Measurements from ENCODE around the gene NPPA. TPM values are rescaled to one million over a fixed set of nuclear protein-coding genes. Genes with fewer than 3 reads are reported as not detected.
A peak's percentile ranks its signal among the peaks of the same experiment; 100 is the strongest.

NPPA gene
- total RNA-seq, 8 experiments from 2014 or later = 0.85 to 1.5 (median 0.90) TPM; not detected in 4

DNA sequence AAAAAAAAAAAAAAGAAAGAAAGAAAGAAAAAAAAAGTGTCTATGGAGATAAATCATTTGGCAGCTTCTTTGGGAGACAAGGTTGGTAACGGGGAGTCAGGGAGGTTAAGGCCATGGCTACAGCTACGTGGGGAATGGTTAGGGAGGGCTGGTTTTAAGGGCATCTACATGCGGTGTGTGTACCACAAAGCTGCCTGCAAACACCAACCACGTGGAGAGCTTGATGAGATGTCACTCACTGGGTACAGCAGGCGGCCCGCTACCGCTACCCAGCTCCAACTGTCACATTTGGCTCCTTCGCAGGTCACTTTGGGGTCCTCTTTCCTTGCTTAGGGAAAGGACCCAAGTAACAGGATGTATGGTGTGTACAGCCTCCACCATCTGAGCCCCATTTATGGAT lies 6.9 kb upstream of the NPPA start:
- WGBS, 10 experiments = 5 to 67% (median 22%) methylated on average over 1 to 8 of the region's 8 CpGs
- in situ Hi-C loops (cut with MboI; ENCODE audit: low pct_unique_long_range_greater_than_20kb in 2 of 9, low sequenced_read_pairs in 9 of 9, unreplicated experiment in 9 of 9) = no loop called here
- peak in 5 of 8 experiments; percentile 44 to 57 (median 51) for ATAC-seq (replicated peaks in 6 of 8)
- H3K4me1 ChIP-seq (replicated peaks in 1 of 2) = peaks cover 23 to 27% of the 10 kb centered on the region in 2 donors
- H3K4me3 ChIP-seq = no peak overlapping the region
- no peak overlapping the region for H3K27ac ChIP-seq

DNA sequence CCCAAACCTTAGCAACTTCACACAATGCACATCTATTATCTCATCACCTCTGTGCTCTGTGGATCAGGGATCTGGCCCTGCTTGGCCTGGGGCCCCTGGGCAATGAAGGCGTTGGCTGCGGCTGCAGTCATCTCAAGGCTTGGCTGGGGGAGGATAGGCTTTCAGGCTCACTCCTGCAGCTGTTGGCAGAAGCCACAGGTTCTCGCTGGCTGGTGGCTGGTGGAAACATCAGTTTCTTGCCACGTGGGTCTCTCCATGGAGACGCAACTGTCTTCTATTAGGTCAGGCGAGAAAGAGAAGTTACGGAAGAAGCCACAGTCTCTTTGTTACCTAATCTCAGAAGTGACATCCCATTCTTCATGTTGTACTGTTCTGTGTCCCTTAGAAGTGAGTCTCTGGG lies 3.6 kb upstream of the NPPA start:
- H3K4me3 ChIP-seq = no peak overlapping the region
- ATAC-seq (replicated peaks in 6 of 8) = peak in 3 of 8 experiments; percentile 42 to 75 (median 46)
- WGBS, 10 experiments = 18 to 77% (median 59%) methylated on average over 3 to 6 of the region's 7 CpGs; no CpG with 5 or more reads in 5 of the 10 experiments
- in situ Hi-C loops (cut with MboI; ENCODE audit: low pct_unique_long_range_greater_than_20kb in 2 of 9, low sequenced_read_pairs in 9 of 9, unreplicated experiment in 9 of 9) = no loop called here
- H3K27ac ChIP-seq = no peak overlapping the region
- H3K4me1 ChIP-seq (replicated peaks in 1 of 2) = peaks cover 27 to 34% of the 10 kb centered on the region in 2 donors

DNA sequence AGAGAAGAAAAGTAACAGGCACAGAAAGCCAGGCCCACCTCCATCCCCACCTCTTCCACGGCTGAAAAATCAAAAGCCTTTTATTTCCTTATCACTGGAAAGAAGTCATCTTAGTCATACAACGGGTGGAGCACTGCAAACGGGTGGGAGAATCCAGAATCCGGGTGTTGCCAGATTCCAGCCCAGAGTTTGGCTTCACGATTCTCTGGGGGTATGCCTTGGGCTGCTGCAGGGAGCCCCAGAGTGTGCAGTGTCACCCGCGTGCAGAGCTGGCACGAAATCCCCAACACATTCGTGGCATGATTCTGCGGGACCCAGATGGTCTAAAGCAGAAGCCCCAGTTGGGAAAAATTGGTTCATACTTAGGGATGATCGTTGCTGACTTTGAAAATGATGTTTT lies 2.6 kb upstream of the NPPA start:
- Histone ChIP-seq H3K27ac (no peak overlapping the region), H3K4me3 (no peak overlapping the region), H3K4me1 (replicated peaks in 1 of 2) (peaks cover 34 to 35% of the 10 kb centered on the region in 2 donors)
- peak in 1 of 8 experiments; percentile 33 for ATAC-seq (replicated peaks in 6 of 8)
- in situ Hi-C loops (cut with MboI; ENCODE audit: low pct_unique_long_range_greater_than_20kb in 2 of 9, low sequenced_read_pairs in 9 of 9, unreplicated experiment in 9 of 9) = no loop called here
- WGBS, 10 experiments = 0 to 63% (median 55%) methylated on average over 1 to 11 of the region's 11 CpGs; no CpG with 5 or more reads in 1 of the 10 experiments

DNA sequence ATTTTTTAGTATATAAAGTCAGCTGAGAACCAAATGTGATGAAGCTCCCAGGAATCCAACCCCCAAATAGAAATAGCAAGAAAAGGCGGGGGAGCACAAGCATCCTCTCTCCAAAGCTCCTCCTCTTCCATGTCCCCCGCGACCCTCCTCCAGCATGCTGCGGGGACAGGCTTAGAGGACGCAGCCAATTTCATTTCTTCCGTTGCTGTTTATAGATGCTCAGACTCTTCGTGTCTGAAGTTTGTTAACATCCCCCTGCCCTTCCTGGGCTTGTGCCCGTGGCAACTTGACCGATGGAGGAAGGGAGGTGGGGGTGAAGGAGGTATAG lies 754 bp upstream of the NPPA start:
- Histone ChIP-seq H3K27ac (no peak overlapping the region), H3K4me3 (no peak overlapping the region), H3K4me1 (replicated peaks in 1 of 2) (peaks cover 27 to 28% of the 10 kb centered on the region in 2 donors)
- ATAC-seq (replicated peaks in 6 of 8) = peak in 1 of 8 experiments; percentile 6
- in situ Hi-C loops (cut with MboI; ENCODE audit: low pct_unique_long_range_greater_than_20kb in 2 of 9, low sequenced_read_pairs in 9 of 9, unreplicated experiment in 9 of 9) = loop anchor here in 2 of 9 experiments (10.0 to 25.0 kb wide), 2 partner anchors 46 to 364 kb away; no protein-coding TSS in a partner anchor
- WGBS, 10 experiments = 41 to 90% (median 70%) methylated on average over 1 to 9 of the region's 9 CpGs; no CpG with 5 or more reads in 2 of the 10 experiments

DNA sequence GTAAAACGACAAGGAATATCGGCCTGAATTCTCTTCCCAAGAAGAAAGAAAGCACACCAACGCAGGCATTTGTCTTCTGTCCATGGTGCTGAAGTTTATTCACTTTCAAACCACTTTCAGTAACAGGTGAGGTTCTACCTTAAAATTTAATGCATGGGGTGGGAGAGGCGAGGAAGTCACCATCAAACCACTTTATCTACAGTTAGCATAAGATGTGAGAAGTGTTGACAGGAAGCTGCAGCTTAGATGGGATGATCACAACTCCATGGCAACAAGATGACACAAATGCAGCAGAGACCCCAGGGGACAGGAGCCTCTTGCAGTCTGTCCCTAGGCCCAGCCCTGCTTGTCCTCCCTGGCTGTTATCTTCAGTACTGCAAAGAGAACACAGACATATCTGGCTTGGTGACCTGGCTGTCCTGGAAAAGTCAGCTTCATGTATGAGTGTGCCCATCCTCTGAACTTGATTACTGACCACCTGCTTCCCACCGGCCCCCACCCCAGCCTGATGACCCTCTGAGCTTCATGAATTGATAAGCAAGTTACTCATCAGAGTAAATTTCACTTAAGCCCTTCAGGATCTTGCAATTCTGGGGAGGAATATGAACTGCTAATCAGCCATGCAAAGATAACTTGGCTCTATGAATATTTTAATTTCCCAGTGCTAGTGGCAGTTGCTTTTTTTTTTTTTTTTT lies 1.8 kb downstream of the NPPA start:
- Histone ChIP-seq H3K4me3 (no peak overlapping the region), H3K27ac (no peak overlapping the region), H3K4me1 (replicated peaks in 1 of 2) (peaks cover 27 to 36% of the 10 kb centered on the region in 2 donors)
- 22 to 92% (median 62%) methylated on average over 1 to 5 of the region's 5 CpGs for WGBS, 10 experiments
- peak in 2 of 8 experiments; percentile 40 to 45 for ATAC-seq (replicated peaks in 6 of 8)
- in situ Hi-C loops (cut with MboI; ENCODE audit: low pct_unique_long_range_greater_than_20kb in 2 of 9, low sequenced_read_pairs in 9 of 9, unreplicated experiment in 9 of 9) = loop anchor here in 2 of 9 experiments (10.0 to 25.0 kb wide), 2 partner anchors 49 to 367 kb away; no protein-coding TSS in a partner anchor

DNA sequence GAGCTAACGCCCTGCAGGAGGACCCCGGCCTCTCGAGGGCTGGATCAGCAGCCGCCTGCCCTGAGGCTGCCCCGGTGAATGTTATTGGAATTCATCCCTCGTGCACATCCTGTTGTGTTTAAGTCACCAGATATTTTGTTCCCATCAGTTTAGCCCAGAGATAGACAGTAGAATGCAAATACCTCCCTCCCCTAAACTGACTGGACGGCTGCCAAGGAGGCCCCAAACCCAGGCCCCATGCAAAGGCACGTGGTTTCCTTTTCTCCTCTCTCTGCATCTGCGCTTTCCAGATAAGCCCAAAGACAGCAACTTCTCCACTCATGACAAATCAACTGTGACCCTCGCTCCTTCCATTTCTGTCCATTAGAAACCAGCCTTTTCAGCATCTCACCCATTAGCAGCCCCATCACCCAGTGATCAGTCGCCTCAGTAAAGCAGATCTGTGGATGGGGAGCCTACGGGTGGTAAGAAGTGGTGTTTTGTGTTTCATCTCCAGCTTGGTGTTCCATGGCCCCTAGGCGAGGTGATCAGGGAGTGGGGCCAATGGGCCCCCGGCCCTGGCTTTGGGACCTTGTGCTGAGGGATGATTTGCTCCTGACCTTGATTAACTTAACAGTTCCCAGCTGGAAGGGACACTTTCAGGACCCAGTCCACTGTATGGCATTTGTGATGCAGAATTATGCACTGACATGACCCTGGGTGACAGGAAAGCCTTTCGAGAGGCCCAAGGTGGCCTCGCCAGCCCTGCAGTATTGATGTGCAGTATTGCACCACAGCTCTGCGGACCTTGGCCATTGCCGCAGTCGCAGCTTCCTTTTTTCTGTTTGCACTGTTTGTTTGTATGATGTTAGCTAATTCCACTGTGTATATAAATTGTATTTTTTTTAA lies 5.2 kb downstream of the NPPA start:
- no peak overlapping the region for H3K4me3 ChIP-seq
- in situ Hi-C loops (cut with MboI; ENCODE audit: low pct_unique_long_range_greater_than_20kb in 2 of 9, low sequenced_read_pairs in 9 of 9, unreplicated experiment in 9 of 9) = loop anchor here in 2 of 9 experiments (10.0 to 25.0 kb wide), 2 partner anchors 52 to 370 kb away; no protein-coding TSS in a partner anchor
- H3K27ac ChIP-seq = peak overlapping the region; percentile 18 to 38
- peak in 7 of 8 experiments; percentile 7 to 78 (median 69) for ATAC-seq (replicated peaks in 6 of 8)
- 64 to 100% (median 78%) methylated on average over 1 to 19 of the region's 19 CpGs for WGBS, 10 experiments
- peaks cover 14 to 27% of the 10 kb centered on the region in 2 donors for H3K4me1 ChIP-seq (replicated peaks in 1 of 2)

DNA sequence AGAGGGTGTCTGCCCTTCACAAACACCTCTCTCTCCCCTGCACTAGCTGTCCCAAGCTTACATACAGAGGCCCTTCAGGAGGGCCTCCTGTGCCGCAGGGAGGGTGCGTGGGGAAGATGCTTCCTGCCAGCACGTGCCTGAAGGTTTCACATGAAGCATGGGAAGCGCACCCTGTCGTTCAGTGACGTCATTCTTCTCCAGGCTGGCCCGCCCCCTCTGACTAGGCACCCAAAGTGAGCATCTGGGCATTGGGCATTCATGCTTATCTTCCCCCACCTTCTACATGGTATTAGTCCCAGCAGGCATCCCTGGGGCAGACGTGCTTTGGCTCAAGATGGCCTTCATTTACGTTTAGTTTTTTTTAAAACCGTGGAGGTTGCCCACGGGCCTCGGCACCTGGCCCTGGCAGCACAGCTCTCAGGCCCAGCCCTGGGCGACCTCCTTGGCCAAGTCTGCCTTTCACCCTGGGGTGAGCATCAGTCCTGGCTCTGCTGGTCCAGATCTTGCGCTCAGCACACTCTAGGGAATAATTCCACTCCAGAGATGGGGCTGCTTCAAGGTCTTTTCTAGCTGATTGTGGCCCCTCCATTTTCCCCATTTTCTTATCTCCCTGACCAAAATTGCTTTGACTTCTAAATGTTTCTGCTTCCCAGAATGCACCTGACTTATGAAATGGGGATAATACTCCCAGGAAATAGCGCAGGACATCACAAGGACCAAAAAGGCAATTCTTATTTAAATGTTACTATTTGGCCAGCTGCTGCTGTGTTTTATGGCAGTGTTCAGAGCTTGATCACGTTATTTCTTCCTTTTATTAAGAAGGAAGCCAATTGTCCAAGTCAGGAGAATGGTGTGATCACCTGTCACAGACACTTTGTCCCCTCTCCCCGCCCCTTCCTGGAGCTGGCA lies 6.1 kb downstream of the NPPA start:
- peak overlapping the region in 1 of 2 donors; percentile 20 for H3K27ac ChIP-seq
- H3K4me3 ChIP-seq = no peak overlapping the region
- peak in 2 of 8 experiments; percentile 1 to 8 for ATAC-seq (replicated peaks in 6 of 8)
- WGBS, 10 experiments = 67 to 100% (median 85%) methylated on average over 2 to 14 of the region's 17 CpGs; no CpG with 5 or more reads in 2 of the 10 experiments
- peaks cover 9 to 27% of the 10 kb centered on the region in 2 donors for H3K4me1 ChIP-seq (replicated peaks in 1 of 2)
- in situ Hi-C loops (cut with MboI; ENCODE audit: low pct_unique_long_range_greater_than_20kb in 2 of 9, low sequenced_read_pairs in 9 of 9, unreplicated experiment in 9 of 9) = loop anchor here in 2 of 9 experiments (10.0 to 25.0 kb wide), 2 partner anchors 53 to 371 kb away; no protein-coding TSS in a partner anchor

DNA sequence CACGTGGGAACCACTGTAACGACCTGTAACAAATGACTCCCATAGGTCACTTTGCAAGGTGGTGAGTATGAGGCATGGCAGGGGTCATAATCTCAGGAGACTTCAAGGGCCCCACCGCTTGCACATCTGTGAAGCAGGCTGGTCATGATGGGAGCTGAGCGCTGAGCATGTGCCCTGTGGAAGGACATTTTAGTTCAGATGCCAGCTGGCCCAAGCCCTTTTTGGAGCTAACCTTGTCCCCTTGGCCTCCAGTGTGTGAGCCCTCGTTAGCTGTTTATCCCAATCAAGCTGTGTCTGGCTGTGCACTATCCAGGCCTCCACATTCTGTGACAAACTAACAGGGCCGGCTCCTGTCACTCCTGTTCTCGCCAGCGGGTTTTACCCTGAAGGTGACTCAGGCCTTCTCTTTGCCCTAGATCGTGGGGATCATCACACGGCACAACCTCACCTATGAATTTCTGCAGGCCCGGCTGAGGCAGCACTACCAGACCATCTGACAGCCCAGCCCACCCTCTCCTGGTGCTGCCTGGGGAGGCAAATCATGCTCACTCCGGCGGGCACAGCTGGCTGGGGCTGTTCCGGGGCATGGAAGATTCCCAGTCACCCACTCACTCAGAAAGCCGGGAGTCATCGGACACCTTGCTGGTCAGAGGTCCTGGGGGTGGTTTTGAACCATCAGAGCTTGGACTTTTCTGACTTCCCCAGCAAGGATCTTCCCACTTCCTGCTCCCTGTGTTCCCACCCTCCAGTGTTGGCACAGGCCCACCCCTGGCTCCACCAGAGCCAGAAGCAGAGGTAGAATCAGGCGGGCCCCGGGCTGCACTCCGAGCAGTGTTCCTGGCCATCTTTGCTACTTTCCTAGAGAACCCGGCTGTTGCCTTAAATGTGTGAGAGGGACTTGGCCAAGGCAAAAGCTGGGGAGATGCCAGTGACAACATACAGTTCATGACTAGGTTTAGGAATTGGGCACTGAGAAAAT lies 7.6 kb downstream of the NPPA start:
- in situ Hi-C loops (cut with MboI; ENCODE audit: low pct_unique_long_range_greater_than_20kb in 2 of 9, low sequenced_read_pairs in 9 of 9, unreplicated experiment in 9 of 9) = loop anchor here in 3 of 9 experiments (5.0 to 25.0 kb wide), 3 partner anchors 55 to 372 kb away; no protein-coding TSS in a partner anchor
- H3K27ac ChIP-seq = no peak overlapping the region
- no peak for ATAC-seq (replicated peaks in 6 of 8)
- peaks cover 9 to 19% of the 10 kb centered on the region in 2 donors for H3K4me1 ChIP-seq (replicated peaks in 1 of 2)
- H3K4me3 ChIP-seq = no peak overlapping the region
- 89 to 100% (median 91%) methylated on average over 2 to 12 of the region's 20 CpGs; no CpG with 5 or more reads in 3 of the 10 experiments for WGBS, 10 experiments

DNA sequence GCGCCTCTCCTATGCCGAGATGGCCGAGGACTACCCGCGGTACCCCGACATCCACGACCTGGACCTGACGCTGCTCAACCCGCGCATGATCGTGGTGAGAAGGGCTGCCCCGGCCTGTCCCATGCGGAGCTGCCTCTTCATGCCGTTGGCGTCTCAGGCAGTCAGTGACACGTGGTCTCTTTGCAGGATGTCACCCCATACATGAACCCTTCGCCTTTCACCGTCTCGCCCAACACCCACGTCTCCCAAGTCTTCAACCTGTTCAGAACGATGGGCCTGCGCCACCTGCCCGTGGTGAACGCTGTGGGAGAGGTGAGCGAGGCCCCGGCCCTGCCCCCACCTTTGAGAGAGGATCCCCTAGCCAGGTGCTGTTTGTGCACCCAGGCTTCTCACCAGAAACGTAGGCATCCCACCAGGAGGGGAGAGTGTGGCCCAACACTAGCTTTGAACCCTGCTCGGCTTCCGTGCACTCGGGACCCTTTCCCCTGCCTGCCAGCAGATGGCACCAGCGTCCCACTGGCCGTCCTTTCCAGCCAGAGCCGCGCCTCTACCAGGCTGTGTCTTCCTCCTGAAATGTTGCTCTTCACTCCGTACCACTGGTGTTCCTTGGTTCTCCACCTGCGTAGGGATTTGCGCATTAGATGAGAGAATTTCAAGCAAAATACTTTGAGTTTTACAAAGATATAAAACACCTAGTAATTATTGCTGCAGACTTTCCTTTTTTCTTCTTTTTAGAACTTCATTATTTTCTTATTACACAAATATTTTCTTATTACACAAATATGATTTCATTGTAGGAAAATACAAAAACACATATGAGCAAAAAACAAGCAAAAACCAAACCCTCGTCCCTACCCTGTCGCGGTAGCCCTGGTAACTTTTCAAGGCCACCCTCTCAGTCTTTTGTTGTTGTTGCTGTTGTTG lies 9.0 kb downstream of the NPPA start:
- Histone ChIP-seq H3K4me1 (replicated peaks in 1 of 2) (peaks cover 9 to 19% of the 10 kb centered on the region in 2 donors), H3K4me3 (no peak overlapping the region), H3K27ac (no peak overlapping the region)
- in situ Hi-C loops (cut with MboI; ENCODE audit: low pct_unique_long_range_greater_than_20kb in 2 of 9, low sequenced_read_pairs in 9 of 9, unreplicated experiment in 9 of 9) = loop anchor here in 2 of 9 experiments (5.0 to 25.0 kb wide), 2 partner anchors 59 to 374 kb away; no protein-coding TSS in a partner anchor
- WGBS, 10 experiments = 31 to 87% (median 49%) methylated on average over 1 to 26 of the region's 40 CpGs
- peak; percentile 38 to 91 (median 68) for ATAC-seq (replicated peaks in 6 of 8)

DNA sequence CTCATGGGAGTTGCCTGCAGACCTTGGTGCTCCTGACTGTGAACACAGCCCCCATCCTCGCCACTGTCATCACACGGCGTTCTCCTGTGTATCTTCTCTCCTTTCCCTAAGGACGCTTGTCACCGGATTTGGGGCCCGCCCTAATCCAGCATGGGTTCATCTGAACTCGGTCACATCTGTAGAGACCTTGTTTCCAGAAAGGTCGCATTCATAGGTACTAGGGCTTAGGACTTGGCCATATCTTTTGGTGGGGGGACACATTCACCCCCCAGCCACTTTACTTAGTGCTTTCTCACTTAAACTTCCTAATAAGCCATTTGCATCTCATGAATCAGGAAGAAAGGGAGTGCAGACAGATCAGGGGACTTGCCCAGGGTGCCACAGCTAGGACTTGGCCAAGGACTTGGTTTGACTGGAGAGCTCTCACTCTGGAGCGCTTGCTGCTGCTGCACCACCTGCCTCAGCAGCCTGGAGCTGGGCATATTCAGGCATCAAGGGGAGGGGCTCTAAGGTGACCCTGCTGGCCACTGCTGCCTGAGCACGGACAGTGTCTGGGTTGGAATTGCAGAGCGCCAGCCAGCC lies 9.7 kb downstream of the NPPA start:
- Histone ChIP-seq H3K4me3 (no peak overlapping the region), H3K4me1 (replicated peaks in 1 of 2) (peaks cover 9 to 19% of the 10 kb centered on the region in 2 donors), H3K27ac (no peak overlapping the region)
- 84 to 100% (median 88%) methylated on average over 1 to 10 of the region's 11 CpGs; no CpG with 5 or more reads in 5 of the 10 experiments for WGBS, 10 experiments
- in situ Hi-C loops (cut with MboI; ENCODE audit: low pct_unique_long_range_greater_than_20kb in 2 of 9, low sequenced_read_pairs in 9 of 9, unreplicated experiment in 9 of 9) = loop anchor here in 2 of 9 experiments (5.0 to 25.0 kb wide), 2 partner anchors 59 to 374 kb away; no protein-coding TSS in a partner anchor
- ATAC-seq (replicated peaks in 6 of 8) = peak in 3 of 8 experiments; percentile 3 to 5 (median 4)
